Colon (tissue), 2 donors: ENCODE results near the gene TRNP1.
"Not testable (repeated sequence)": the region's sequence is repeated elsewhere in the genome, so short reads cannot be mapped to it uniquely, and the experiment has no call there.

Source experiments
- FAIRE-seq: peaks from 2 replicates; lab custom pipeline; 2012; peaks lifted over from hg19 to GRCh38; lab: Jason Lieb, UNC
- donor health status: control.
- donor health status: control.

Gene TRNP1

GRCh38 chr1:26993237-26994019 is at the start of gene TRNP1:
TRNP1 (plus strand) TSS chr1:26993692; CDS start chr1:26993787, 95 bp downstream.
- no peak for FAIRE-seq

- no peak for FAIRE-seq
Measured at GRCh38 chr1:26945138-26945537, 48.4 kb upstream of the TRNP1 start.

GRCh38 chr1:26945728-26946127 is 47.8 kb upstream of the TRNP1 start:
- FAIRE-seq = no peak

- no peak for FAIRE-seq
Measured at GRCh38 chr1:26946270-26946669, 47.2 kb upstream of the TRNP1 start.

- FAIRE-seq = not testable (repeated sequence)
Measured at GRCh38 chr1:26948725-26949057, 44.8 kb upstream of the TRNP1 start.

- FAIRE-seq = no peak
Measured at GRCh38 chr1:26949266-26949925, 44.1 kb upstream of the TRNP1 start.

GRCh38 chr1:26949926-26950319 is 43.6 kb upstream of the TRNP1 start:
- no peak for FAIRE-seq

GRCh38 chr1:26950602-26951001 is 42.9 kb upstream of the TRNP1 start:
- no peak for FAIRE-seq

GRCh38 chr1:26951216-26951615 is 42.3 kb upstream of the TRNP1 start:
- no peak for FAIRE-seq

GRCh38 chr1:26951821-26952497 is 41.5 kb upstream of the TRNP1 start:
- FAIRE-seq = no peak

- FAIRE-seq = no peak
Measured at GRCh38 chr1:26953374-26953773, 40.1 kb upstream of the TRNP1 start.

GRCh38 chr1:26956321-26956720 is 37.2 kb upstream of the TRNP1 start:
- no peak for FAIRE-seq

GRCh38 chr1:26957306-26957705 is 36.2 kb upstream of the TRNP1 start:
- no peak for FAIRE-seq

GRCh38 chr1:26959270-26959669 is 34.2 kb upstream of the TRNP1 start:
- no peak for FAIRE-seq

GRCh38 chr1:26959722-26960624 is 33.5 kb upstream of the TRNP1 start, which contains the start of gene KDF1:
KDF1 (minus strand) TSS chr1:26960468; CDS start chr1:26952380, 8,088 bp downstream.
- FAIRE-seq = no peak

- FAIRE-seq = no peak
Measured at GRCh38 chr1:26960625-26960966, 32.9 kb upstream of the TRNP1 start.

- no peak for FAIRE-seq
Measured at GRCh38 chr1:26961826-26962225, 31.7 kb upstream of the TRNP1 start.

GRCh38 chr1:26965213-26965612 is 28.3 kb upstream of the TRNP1 start:
- no peak for FAIRE-seq

- no peak for FAIRE-seq
Measured at GRCh38 chr1:26965628-26966027, 27.9 kb upstream of the TRNP1 start.

- FAIRE-seq = no peak
Measured at GRCh38 chr1:26970810-26971209, 22.7 kb upstream of the TRNP1 start.

GRCh38 chr1:26971590-26971989 is 21.9 kb upstream of the TRNP1 start:
- no peak for FAIRE-seq

GRCh38 chr1:26972390-26972789 is 21.1 kb upstream of the TRNP1 start:
- no peak for FAIRE-seq
